ENCODE results near the gene MACROD1. TPM values are rescaled to one million over a fixed set of nuclear protein-coding genes. Genes with fewer than 3 reads are reported as not detected.

MACROD1 gene
- total and polyA plus RNA-seq, 9 of the 15 experiments (the other 6 are each of a cell fraction or from before 2014, with no cell fraction given): 1.1 to 60.0 (median 26.4) TPM

- TF ChIP-seq TBL1XR1 (IDR thresholded peaks at IDR 0.05; ENCODE audit: low read length in 2 of 2) (no peak), STAT5B (CRISPR knock-in tag; IDR thresholded peaks at IDR 0.05) (no peak), CHD2 (IDR thresholded peaks at IDR 0.05; ENCODE audit: low read depth, low read length) (no peak)
- BruUV-seq (replicated peaks): no TSS peak
- no peak overlapping the region for H3K27ac ChIP-seq (ENCODE audit: extremely low read depth, low read depth, low read length)
- H3K9ac ChIP-seq (ENCODE audit: insufficient read depth in 1 of 2, low read depth in 2 of 2, low read length in 2 of 2): no peak overlapping the region
- no peak overlapping the region for H3K4me2 ChIP-seq (ENCODE audit: insufficient read depth, low read length)
- in situ Hi-C loops (cut with MboI): no loop called here
- H3K79me2 ChIP-seq (ENCODE audit: control insufficient read depth, insufficient read depth, low read length): no peaks in the 10 kb centered on the region
- no peaks in the 10 kb centered on the region for H3K36me3 ChIP-seq (ENCODE audit: control insufficient read depth, insufficient read depth, low read length)
- no peak for ATAC-seq
- 79% methylated on average over 15 of the region's 17 CpGs for WGBS (ENCODE audit: insufficient coverage, low coverage, missing lambda C conversion rate)
- no peaks in the 10 kb centered on the region for H3K9me3 ChIP-seq (replicated peaks; ENCODE audit: control insufficient read depth, insufficient read depth, low read depth, low read length)
- peaks cover 0 to 24% of the 10 kb centered on the region in 2 experiments; a peak in 2 of 5 replicates for H3K4me1 ChIP-seq (replicated peaks in 1 of 2; ENCODE audit: control insufficient read depth in 2 of 2, insufficient read depth in 2 of 2, low read length in 2 of 2)
- FAIRE-seq: no peak
- POLR2A ChIA-PET: no interaction called here
- no peaks in the 10 kb centered on the region for H3K27me3 ChIP-seq (ENCODE audit: control insufficient read depth in 2 of 2, insufficient read depth in 2 of 2, low read length in 2 of 2)
- CTCF ChIA-PET (ENCODE audit: low intra/inter-chr PET ratio): no interaction called here
- DNase-seq (ENCODE audit: extremely low read depth in 1 of 4, low spot score in 3 of 4): no peak
- H2AFZ ChIP-seq (ENCODE audit: low read depth, low read length): no peak overlapping the region
- H3K9me1 ChIP-seq (ENCODE audit: control insufficient read depth, insufficient read depth, low read length): peaks cover 3% of the 10 kb centered on the region
- intact Hi-C loops (cut with micrococcal nuclease): no loop called here
- peaks cover 26% of the 10 kb centered on the region for H4K20me1 ChIP-seq (replicated peaks; ENCODE audit: control insufficient read depth, insufficient read depth, low read length)
- H3K4me3 ChIP-seq: no peak overlapping the region
Observed at GRCh38 chr11:64126796-64127195, 39.1 kb downstream of the MACROD1 start.

DNA sequence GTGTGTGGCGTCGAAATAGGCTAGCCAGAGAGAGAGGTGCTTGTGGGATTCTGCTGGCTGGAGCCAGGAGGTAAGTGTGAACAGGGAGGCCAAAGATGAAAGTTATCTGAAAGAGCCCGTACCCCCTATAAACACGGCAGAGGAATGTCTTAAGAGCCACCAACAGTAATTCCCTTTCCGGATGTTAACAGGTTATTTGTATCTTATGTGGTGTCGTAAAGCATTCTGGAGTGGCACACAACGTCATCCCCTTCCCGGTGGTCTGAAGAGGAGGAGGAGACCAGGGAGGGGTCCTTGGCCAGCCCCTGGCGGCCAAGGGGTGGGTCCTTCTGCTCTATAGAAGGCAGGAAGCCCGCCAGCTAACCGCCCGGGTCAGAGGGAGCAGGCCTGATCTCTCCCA, 39.5 kb downstream of the MACROD1 start:
- FAIRE-seq: no peak
- 67% methylated on average over 10 of the region's 12 CpGs for WGBS (ENCODE audit: insufficient coverage, low coverage, missing lambda C conversion rate)
- no peak overlapping the region for H3K4me3 ChIP-seq
- H3K36me3 ChIP-seq (ENCODE audit: control insufficient read depth, insufficient read depth, low read length): no peaks in the 10 kb centered on the region
- no peak overlapping the region for H2AFZ ChIP-seq (ENCODE audit: low read depth, low read length)
- POLR2A ChIA-PET: no interaction called here
- no peaks in the 10 kb centered on the region for H3K27me3 ChIP-seq (ENCODE audit: control insufficient read depth in 2 of 2, insufficient read depth in 2 of 2, low read length in 2 of 2)
- H3K4me1 ChIP-seq (replicated peaks in 1 of 2; ENCODE audit: control insufficient read depth in 2 of 2, insufficient read depth in 2 of 2, low read length in 2 of 2): peaks cover 0 to 24% of the 10 kb centered on the region in 2 experiments; a peak in 2 of 5 replicates
- H3K9ac ChIP-seq (ENCODE audit: insufficient read depth in 1 of 2, low read depth in 2 of 2, low read length in 2 of 2): no peak overlapping the region
- H4K20me1 ChIP-seq (replicated peaks; ENCODE audit: control insufficient read depth, insufficient read depth, low read length): peaks cover 26% of the 10 kb centered on the region
- H3K9me3 ChIP-seq (replicated peaks; ENCODE audit: control insufficient read depth, insufficient read depth, low read depth, low read length): no peaks in the 10 kb centered on the region
- no peak overlapping the region for H3K27ac ChIP-seq (ENCODE audit: extremely low read depth, low read depth, low read length)
- H3K79me2 ChIP-seq (ENCODE audit: control insufficient read depth, insufficient read depth, low read length): no peaks in the 10 kb centered on the region
- DNase-seq (ENCODE audit: extremely low read depth in 1 of 4, low spot score in 3 of 4): no peak
- intact Hi-C loops (cut with micrococcal nuclease) (no loop called here), in situ Hi-C loops (cut with MboI) (no loop called here)
- ATAC-seq: no peak
- no TSS peak for BruUV-seq (replicated peaks)
- H3K4me2 ChIP-seq (ENCODE audit: insufficient read depth, low read length): no peak overlapping the region
- peaks cover 3% of the 10 kb centered on the region for H3K9me1 ChIP-seq (ENCODE audit: control insufficient read depth, insufficient read depth, low read length)
- CTCF ChIA-PET (ENCODE audit: low intra/inter-chr PET ratio): no interaction called here
- no peak for TF ChIP-seq ZNF436 (CRISPR knock-in tag; IDR thresholded peaks at IDR 0.05)
- TF ChIP-seq KDM5B (IDR thresholded peaks at IDR 0.05; ENCODE audit: insufficient replicate concordance, low read depth, low read length): no peak
- TF ChIP-seq ZNF699 (CRISPR knock-in tag; IDR thresholded peaks at IDR 0.05; ENCODE audit: insufficient replicate concordance): no peak
- no peak for TF ChIP-seq STAT5A (IDR thresholded peaks at IDR 0.05; ENCODE audit: borderline replicate concordance, low read length)
- no peak for TF ChIP-seq ZBTB17 (CRISPR knock-in tag; IDR thresholded peaks at IDR 0.05)
- no peak for TF ChIP-seq ETV5 (CRISPR knock-in tag; IDR thresholded peaks at IDR 0.05; ENCODE audit: low read depth)
- no peak for TF ChIP-seq KAT7 (CRISPR knock-in tag; IDR thresholded peaks at IDR 0.05; ENCODE audit: borderline replicate concordance)
- no peak for TF ChIP-seq THRA (IDR thresholded peaks at IDR 0.05)
- no peak for TF ChIP-seq RAD21 (CRISPR knock-in tag; conservative IDR thresholded peaks at IDR 0.05 in 1 of 2, IDR thresholded peaks at IDR 0.05 in 1 of 2)
- no peak for TF ChIP-seq BRF1 (IDR thresholded peaks at IDR 0.05; ENCODE audit: borderline replicate concordance, extremely low read depth, insufficient read length)
- no peak for TF ChIP-seq HOMEZ (CRISPR knock-in tag; IDR thresholded peaks at IDR 0.05)
